Renal pelvis (tissue), 4 donors: ENCODE measurements around the gene CCDC106. TPM values are rescaled to one million over a fixed set of nuclear protein-coding genes. Genes with fewer than 3 reads are reported as not detected.

Experiments
- DNase-seq: peaks from one replicate; pipeline ENCODE4 v3.0.0-alpha.2; 2013
- polyA plus RNA-seq, 3 donors: library from polyadenylated mRNA; unstranded; fragments of 120-200 nt; gene quantifications; one replicate each; pipeline ENCODE4 v1.2.1, GENCODE V29; 2013; ENCODE audit not compliant: insufficient read length in 3 of 3

The CCDC106 gene
- polyA plus RNA-seq, 3 donors = 28.0 to 30.2 (median 28.2) TPM

GRCh38 chr19:55666343-55667005 is 18.5 kb downstream of the CCDC106 start:
- DNase-seq = no peak

GRCh38 chr19:55667006-55667381 is 19.0 kb downstream of the CCDC106 start:
- DNase-seq = no peak

- no peak for DNase-seq
These were observed 19.5 kb downstream of the CCDC106 start for GRCh38 chr19:55667511-55667910.

- no peak for DNase-seq
These were observed 19.9 kb downstream of the CCDC106 start for GRCh38 chr19:55667958-55668357.

- DNase-seq = no peak
These were observed 20.8 kb downstream of the CCDC106 start for GRCh38 chr19:55668603-55669348.

- DNase-seq = no peak
These were observed 21.6 kb downstream of the CCDC106 start for GRCh38 chr19:55669418-55670279.

- DNase-seq = no peak
These were observed 22.5 kb downstream of the CCDC106 start for GRCh38 chr19:55670280-55671053.

GRCh38 chr19:55671054-55671378 is 23.0 kb downstream of the CCDC106 start:
- DNase-seq = no peak

- DNase-seq = no peak
These were observed 24.4 kb downstream of the CCDC106 start for GRCh38 chr19:55672418-55672817.

- DNase-seq = no peak
These were observed 25.5 kb downstream of the CCDC106 start for GRCh38 chr19:55673465-55673864.

- DNase-seq = no peak
These were observed 25.9 kb downstream of the CCDC106 start for GRCh38 chr19:55673889-55674288.

GRCh38 chr19:55674459-55674840 is 26.4 kb downstream of the CCDC106 start:
- DNase-seq = no peak

GRCh38 chr19:55674841-55675660 is 27.0 kb downstream of the CCDC106 start, which contains the start of gene EPN1:
Gene EPN1, plus strand, starts transcription at chr19:55675226. Its CDS starts 3,402 bp downstream, at chr19:55678628.
- DNase-seq = peak; percentile 95

GRCh38 chr19:55675661-55676354 is 27.8 kb downstream of the CCDC106 start:
- DNase-seq = no peak

- no peak for DNase-seq
These were observed 28.4 kb downstream of the CCDC106 start for GRCh38 chr19:55676383-55676782.

- DNase-seq = no peak
These were observed 29.0 kb downstream of the CCDC106 start for GRCh38 chr19:55676889-55677505.

- no peak for DNase-seq
These were observed 29.6 kb downstream of the CCDC106 start for GRCh38 chr19:55677572-55678028.

- no peak for DNase-seq
These were observed 30.2 kb downstream of the CCDC106 start for GRCh38 chr19:55678121-55678671.
